ENCODE results near the gene MYH7B. TPM values are rescaled to one million over a fixed set of nuclear protein-coding genes. Genes with fewer than 3 reads are reported as not detected.

The MYH7B gene
- total RNA-seq, 2 donors from 2014 or later: 24.4 to 34.9 TPM

GRCh38 chr20:34926581-34926980 lies 29.1 kb upstream of the MYH7B start:
- H3K27me3 ChIP-seq: no peaks in the 10 kb centered on the region
- no peak for TF ChIP-seq CTCF (IDR thresholded peaks at IDR 0.05)
- no peak overlapping the region for H3K4me3 ChIP-seq
- H3K9me3 ChIP-seq: no peaks in the 10 kb centered on the region
- peaks cover 0 to 17% of the 10 kb centered on the region in 2 donors for H3K4me1 ChIP-seq
- H3K36me3 ChIP-seq: peaks cover 76% of the 10 kb centered on the region
- H3K27ac ChIP-seq: no peak overlapping the region
- DNase-seq (ENCODE audit: low spot score): no peak

- Histone ChIP-seq H3K4me3 (no peak overlapping the region), H3K9me3 (no peaks in the 10 kb centered on the region), H3K27me3 (no peaks in the 10 kb centered on the region), H3K27ac (no peak overlapping the region), H3K4me1 (peaks cover 0 to 6% of the 10 kb centered on the region in 2 donors), H3K36me3 (peaks cover 76% of the 10 kb centered on the region)
- DNase-seq (ENCODE audit: low spot score): no peak
- TF ChIP-seq CTCF (IDR thresholded peaks at IDR 0.05): no peak
Observed at GRCh38 chr20:34927736-34928135, 27.9 kb upstream of the MYH7B start.

- Histone ChIP-seq H3K27me3 (no peaks in the 10 kb centered on the region), H3K4me3 (no peak overlapping the region), H3K4me1 (no peaks in the 10 kb centered on the region), H3K36me3 (peaks cover 72% of the 10 kb centered on the region), H3K27ac (no peak overlapping the region), H3K9me3 (no peaks in the 10 kb centered on the region)
- DNase-seq (ENCODE audit: low spot score): no peak
- no peak for TF ChIP-seq CTCF (IDR thresholded peaks at IDR 0.05)
Observed at GRCh38 chr20:34928411-34928810, 27.3 kb upstream of the MYH7B start.

GRCh38 chr20:34931771-34932170 lies 23.9 kb upstream of the MYH7B start:
- Histone ChIP-seq H3K9me3 (no peaks in the 10 kb centered on the region), H3K27ac (no peak overlapping the region), H3K4me3 (no peak overlapping the region), H3K27me3 (no peaks in the 10 kb centered on the region), H3K36me3 (peaks cover 40% of the 10 kb centered on the region), H3K4me1 (no peaks in the 10 kb centered on the region)
- no peak for TF ChIP-seq CTCF (IDR thresholded peaks at IDR 0.05)
- no peak for DNase-seq (ENCODE audit: low spot score)

- Histone ChIP-seq H3K27me3 (no peaks in the 10 kb centered on the region), H3K9me3 (no peaks in the 10 kb centered on the region), H3K36me3 (peaks cover 12% of the 10 kb centered on the region), H3K4me3 (no peak overlapping the region), H3K4me1 (peaks cover 0 to 26% of the 10 kb centered on the region in 2 donors), H3K27ac (peak overlapping the region; percentile 77 to 87)
- no peak for TF ChIP-seq CTCF (IDR thresholded peaks at IDR 0.05)
- no peak for DNase-seq (ENCODE audit: low spot score)
Observed at GRCh38 chr20:34938466-34939163, 17.1 kb upstream of the MYH7B start.

- Histone ChIP-seq H3K36me3 (peaks cover 12% of the 10 kb centered on the region), H3K4me1 (peaks cover 0 to 26% of the 10 kb centered on the region in 2 donors), H3K27me3 (no peaks in the 10 kb centered on the region), H3K4me3 (no peak overlapping the region), H3K9me3 (no peaks in the 10 kb centered on the region), H3K27ac (peak overlapping the region; percentile 77 to 87)
- DNase-seq (ENCODE audit: low spot score): no peak
- no peak for TF ChIP-seq CTCF (IDR thresholded peaks at IDR 0.05)
Observed at GRCh38 chr20:34940081-34940481, 15.6 kb upstream of the MYH7B start.

Data from right atrium auricular region (tissue), 2 donors.